MM.1S (cell line): ENCODE data around the gene BATF3.

ENCODE experiments used
- DNase-seq: peaks from one replicate; pipeline ENCODE4 v3.0.0-alpha.2; 2015
- H2AFZ ChIP-seq: fragments of 300-600 bp; sonication (generic); 2 replicates; pipeline ENCODE4 v1.6.0; 2016; ENCODE audit warnings: antibody characterized with exemption, low read length
- H3F3A ChIP-seq: fragments of 300-600 bp; sonication (generic); 2 replicates; pipeline ENCODE4 v1.6.1; 2016; ENCODE audit warnings: mild to moderate bottlenecking, antibody characterized with exemption, low read length, moderate library complexity, mixed read lengths; ENCODE audit not compliant: insufficient read depth
- H3K27ac ChIP-seq: fragments of 300-600 bp; sonication (generic); 2 replicates; pipeline ENCODE4 v1.5.1; 2016; ENCODE audit warnings: mild to moderate bottlenecking, low read length
- H3K27me3 ChIP-seq: fragments of 300-600 bp; sonication (generic); replicated peaks from 2 replicates; pipeline ENCODE4 v1.6.0; 2016; ENCODE audit warnings: low read length; ENCODE audit not compliant: insufficient read depth
- H3K36me3 ChIP-seq: fragments of 300-600 bp; sonication (generic); replicated peaks from 2 replicates; pipeline ENCODE4 v1.6.1; 2016; ENCODE audit warnings: mild to moderate bottlenecking, low read length, mixed read lengths; ENCODE audit not compliant: insufficient read depth
- H3K4me1 ChIP-seq: fragments of 300-600 bp; sonication (generic); 2 replicates; pipeline ENCODE4 v1.6.1; 2016; ENCODE audit warnings: low read length, mixed read lengths
- H3K4me2 ChIP-seq: fragments of 300-600 bp; sonication (generic); 2 replicates; pipeline ENCODE4 v1.6.0; 2016; ENCODE audit warnings: low read depth, low read length
- H3K4me3 ChIP-seq: fragments of 300-600 bp; sonication (generic); 2 replicates; pipeline ENCODE4 v1.5.1; 2016; ENCODE audit warnings: low read length, mixed read lengths
- H3K79me2 ChIP-seq: fragments of 300-600 bp; sonication (generic); 2 replicates; pipeline ENCODE4 v1.6.1; 2016; ENCODE audit warnings: mixed run types, low read length, mixed read lengths
- H3K9ac ChIP-seq: fragments of 300-600 bp; sonication (generic); 2 replicates; pipeline ENCODE4 v1.6.1; 2016; ENCODE audit warnings: low read length, mixed read lengths
- H3K9me2 ChIP-seq: fragments of 300-600 bp; sonication (generic); replicated peaks from 2 replicates; pipeline ENCODE4 v1.6.1; 2016; ENCODE audit warnings: mild to moderate bottlenecking, low read length, mixed read lengths; ENCODE audit not compliant: insufficient read depth
- H3K9me3 ChIP-seq: fragments of 300-600 bp; sonication (generic); replicated peaks from 2 replicates; pipeline ENCODE4 v1.6.1; 2016; ENCODE audit warnings: mild to moderate bottlenecking, low read length, mixed read lengths; ENCODE audit not compliant: insufficient read depth
- H4K20me1 ChIP-seq: fragments of 300-600 bp; sonication (generic); 2 replicates; pipeline ENCODE4 v1.6.1; 2016; ENCODE audit warnings: mild to moderate bottlenecking, low read length, moderate library complexity, mixed read lengths; ENCODE audit not compliant: insufficient read depth
- CTCF ChIP-seq: fragments of 300-600 bp; sonication (generic); IDR thresholded peaks from 2 replicates; pipeline ENCODE4 v1.5.1; 2016; ENCODE audit warnings: antibody characterized with exemption, low read length, mixed read lengths
- EZH2 ChIP-seq: fragments of 300-600 bp; sonication (generic); optimal IDR thresholded peaks from 2 replicates; pipeline ENCODE3; 2017; ENCODE audit warnings: low read depth, mild to moderate bottlenecking, antibody characterized with exemption, low read length, mixed read lengths
- EZH2phosphoT487 ChIP-seq: fragments of 300-600 bp; sonication (generic); IDR thresholded peaks from 2 replicates; pipeline ENCODE4 v1.6.1; 2018; ENCODE audit warnings: antibody characterized with exemption, low read length

The BATF3 gene

DNA sequence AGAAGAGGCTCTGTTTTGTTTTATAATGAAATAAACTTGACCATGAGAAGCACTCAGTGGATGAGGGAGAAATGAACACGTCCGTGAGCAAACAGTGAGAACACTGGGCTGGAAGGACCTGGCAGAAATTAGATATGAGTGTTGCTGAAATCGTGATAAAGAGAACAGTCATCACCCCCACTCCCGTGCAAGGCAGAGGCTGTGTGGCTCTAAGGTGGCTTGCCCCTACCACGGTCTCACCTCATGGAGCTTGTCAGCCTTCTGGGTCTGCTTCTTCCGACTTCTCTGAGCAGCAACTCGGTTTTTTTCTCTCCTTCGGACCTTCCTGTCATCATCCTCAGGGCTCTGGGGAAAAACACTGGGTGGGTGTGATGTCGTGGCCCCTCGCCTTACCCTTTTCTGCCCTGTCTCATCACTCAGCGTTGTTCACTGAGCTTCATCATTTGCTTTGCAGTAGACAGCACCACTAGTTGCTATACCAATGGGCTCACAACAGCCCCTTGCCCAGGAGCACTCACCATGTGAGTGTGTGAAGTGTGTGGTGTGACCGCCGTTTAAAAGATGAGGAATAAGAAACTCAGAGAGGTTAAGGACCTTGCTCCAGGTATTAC, 2.8 kb downstream of the BATF3 start:
- Histone ChIP-seq H3K4me2 (no peak overlapping the region), H2AFZ (no peak overlapping the region), H3K4me1 (peaks cover 11% of the 10 kb centered on the region; the same call in 1 of the 2 replicates), H4K20me1 (no peaks in the 10 kb centered on the region), H3K36me3 (no peaks in the 10 kb centered on the region), H3K27me3 (peaks cover 15% of the 10 kb centered on the region), H3K9me2 (no peaks in the 10 kb centered on the region), H3F3A (no peaks in the 10 kb centered on the region), H3K9ac (no peak overlapping the region), H3K79me2 (no peaks in the 10 kb centered on the region), H3K4me3 (no peak overlapping the region), H3K9me3 (no peaks in the 10 kb centered on the region), H3K27ac (no peak overlapping the region)
- no peak for TF ChIP-seq EZH2
- DNase-seq = no peak

GRCh38 chr1:212692774-212693644, 6.6 kb downstream of the BATF3 start:
- H3K4me1 ChIP-seq = peaks cover 1% of the 10 kb centered on the region; the same call in 1 of the 2 replicates
- no peaks in the 10 kb centered on the region for H3K27me3 ChIP-seq
- no peak overlapping the region for H2AFZ ChIP-seq
- no peak overlapping the region for H3K4me2 ChIP-seq
- DNase-seq = no peak
- no peak overlapping the region for H3K4me3 ChIP-seq
- no peaks in the 10 kb centered on the region for H3K9me3 ChIP-seq
- H3F3A ChIP-seq = no peaks in the 10 kb centered on the region
- H3K36me3 ChIP-seq = no peaks in the 10 kb centered on the region
- TF ChIP-seq CTCF (no peak), EZH2 (no peak), EZH2phosphoT487 (no peak)
- H3K9me2 ChIP-seq = no peaks in the 10 kb centered on the region
- no peak overlapping the region for H3K27ac ChIP-seq
- H3K9ac ChIP-seq = no peak overlapping the region
- H4K20me1 ChIP-seq = no peaks in the 10 kb centered on the region
- H3K79me2 ChIP-seq = no peaks in the 10 kb centered on the region

- Histone ChIP-seq H3F3A (no peaks in the 10 kb centered on the region), H4K20me1 (no peaks in the 10 kb centered on the region), H3K9me3 (no peaks in the 10 kb centered on the region), H3K9me2 (no peaks in the 10 kb centered on the region), H3K79me2 (no peaks in the 10 kb centered on the region), H3K4me2 (no peak overlapping the region), H3K27me3 (no peaks in the 10 kb centered on the region), H3K27ac (no peak overlapping the region), H3K36me3 (no peaks in the 10 kb centered on the region), H2AFZ (no peak overlapping the region), H3K4me3 (no peak overlapping the region), H3K4me1 (no peaks in the 10 kb centered on the region), H3K9ac (no peak overlapping the region)
- DNase-seq = no peak
- TF ChIP-seq EZH2 (no peak), EZH2phosphoT487 (no peak), CTCF (no peak)
Observed at GRCh38 chr1:212691561-212692071, 8.0 kb downstream of the BATF3 start.
